Pancreas (tissue), 10 donors: Measurements from ENCODE around the gene RPL32. TPM values are rescaled to one million over a fixed set of nuclear protein-coding genes. Genes with fewer than 3 reads are reported as not detected.
A peak's percentile ranks its signal among the peaks of the same experiment; 100 is the strongest.

Experiments
- ATAC-seq, 4 donors: fragments of 200-7000 bp; cut with Tn5 transposase; one replicate each; pipeline versions ENCODE4 v1.8.0 to v1.9.1; 2020; ENCODE audit warnings: mild to moderate bottlenecking in 4 of 4, moderate library complexity in 4 of 4
- DNase-seq, 6 donors: peaks; one replicate each; pipeline ENCODE4 v3.0.0-alpha.2; 2020
- FAIRE-seq: peaks from 2 replicates; lab custom pipeline; 2012; peaks lifted over from hg19 to GRCh38; lab: Jason Lieb, UNC
- H3K27ac ChIP-seq, 4 donors: fragments of 200-600 bp; sonication (generic); 1 replicate in 3 of 4; 2 replicates in 1 of 4; pipeline versions ENCODE4 v1.5.0 to v1.8.0; 2020
- H3K27me3 ChIP-seq, 4 donors: fragments of 200-600 bp; one replicate each; pipeline ENCODE4 v1.8.0; 2021
- H3K36me3 ChIP-seq, 3 donors: fragments of 200-600 bp; sonication (generic) in 1 of 3; one replicate each; pipeline versions ENCODE4 v1.5.0 to v1.8.0; 2020 to 2021
- H3K4me1 ChIP-seq, 3 donors: fragments of 200-600 bp; one replicate each; pipeline ENCODE4 v1.8.0; 2021
- H3K4me3 ChIP-seq, 4 donors: fragments of 200-600 bp; sonication (generic) in 2 of 4; one replicate each; pipeline versions ENCODE4 v1.5.0 to v1.8.0; 2020 to 2021
- H3K9me3 ChIP-seq, 4 donors: fragments of 200-600 bp; one replicate each; pipeline ENCODE4 v1.8.0; 2021
- WGBS, 2 donors: extraction: QIAGEN DNeasy Blood & Tissue Kit; methylation state at CpG; one replicate each; pipeline ENCODE4 v1.1.7; 2013; 5-methylcytosine and 5-hydroxymethylcytosine counted together
- intact Hi-C, 3 donors: fragments of 100-400 bp; cut with DNase I; formaldehyde crosslinking; loops; one replicate each; pipeline versions ENCODE4 v1.11.1 to v1.14.2; 2022
- polyA plus RNA-seq, 2 donors: library from polyadenylated mRNA; stranded (reverse); fragments of 200-250 nt; gene quantifications; one replicate each; pipeline ENCODE4 v1.2.3, GENCODE V29; 2013
- total RNA-seq, 6 donors: library from RNA; stranded (reverse); fragmentation: NEBNext Ultra II Directional in 4 of 6; extraction: Animal tissue kit (Norgen Biotek cat#: 25700) in 4 of 6; gene quantifications; one replicate each; pipeline versions ENCODE4 v1.2.1 to v1.2.4, GENCODE V29; 2021 to 2023
- TF ChIP-seq, protein P1 (sequence below), 4 donors: fragments of 200-600 bp; sonication (generic) in 3 of 4; IDR thresholded peaks; one replicate each; pipeline versions ENCODE4 v1.5.0 to v1.8.0; 2021; ENCODE audit warnings: antibody characterized with exemption in 4 of 4
- donor health status: healthy with polysubstance abuse.
- donor health status: DM: no; HTN: no; CAD: no; lungs with moderate emphysema.
- donor health status: DM: no; HTN: no; CAD: no.
- donor health status: control.
- donor health status: control.
- donor health status: Bipolar disorder and iron deficiency.
- donor health status: DM: yes; HTN: yes; CAD: no.
- donor health status: DM: no; HTN: no; CAD: no.
- donor health status: DM: no; HTN: no; CAD: no.
- donor health status: DM: yes; HTN: yes; CAD: no.

RPL32 gene
- total and polyA plus RNA-seq, 8 donors, result 931 to 1,793 (median 1,293) TPM

- TF ChIP-seq, protein P1, sequence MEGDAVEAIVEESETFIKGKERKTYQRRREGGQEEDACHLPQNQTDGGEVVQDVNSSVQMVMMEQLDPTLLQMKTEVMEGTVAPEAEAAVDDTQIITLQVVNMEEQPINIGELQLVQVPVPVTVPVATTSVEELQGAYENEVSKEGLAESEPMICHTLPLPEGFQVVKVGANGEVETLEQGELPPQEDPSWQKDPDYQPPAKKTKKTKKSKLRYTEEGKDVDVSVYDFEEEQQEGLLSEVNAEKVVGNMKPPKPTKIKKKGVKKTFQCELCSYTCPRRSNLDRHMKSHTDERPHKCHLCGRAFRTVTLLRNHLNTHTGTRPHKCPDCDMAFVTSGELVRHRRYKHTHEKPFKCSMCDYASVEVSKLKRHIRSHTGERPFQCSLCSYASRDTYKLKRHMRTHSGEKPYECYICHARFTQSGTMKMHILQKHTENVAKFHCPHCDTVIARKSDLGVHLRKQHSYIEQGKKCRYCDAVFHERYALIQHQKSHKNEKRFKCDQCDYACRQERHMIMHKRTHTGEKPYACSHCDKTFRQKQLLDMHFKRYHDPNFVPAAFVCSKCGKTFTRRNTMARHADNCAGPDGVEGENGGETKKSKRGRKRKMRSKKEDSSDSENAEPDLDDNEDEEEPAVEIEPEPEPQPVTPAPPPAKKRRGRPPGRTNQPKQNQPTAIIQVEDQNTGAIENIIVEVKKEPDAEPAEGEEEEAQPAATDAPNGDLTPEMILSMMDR (IDR thresholded peaks at IDR 0.05), result no peak
- DNase-seq (no peak), ATAC-seq (no peak), FAIRE-seq (no peak)
- Histone ChIP-seq H3K4me1 (no peaks in the 10 kb centered on the region), H3K36me3 (peaks cover 8 to 20% (median 20%) of the 10 kb centered on the region in 3 donors), H3K27ac (no peak overlapping the region), H3K9me3 (no peaks in the 10 kb centered on the region), H3K4me3 (no peak overlapping the region), H3K27me3 (no peaks in the 10 kb centered on the region)
- 88 to 90% methylated on average over 4 of the region's 4 CpGs for WGBS, 2 donors
- intact Hi-C loops, result no loop called here
Observed at GRCh38 chr3:12829404-12829803, 12.0 kb downstream of the RPL32 start.

DNA sequence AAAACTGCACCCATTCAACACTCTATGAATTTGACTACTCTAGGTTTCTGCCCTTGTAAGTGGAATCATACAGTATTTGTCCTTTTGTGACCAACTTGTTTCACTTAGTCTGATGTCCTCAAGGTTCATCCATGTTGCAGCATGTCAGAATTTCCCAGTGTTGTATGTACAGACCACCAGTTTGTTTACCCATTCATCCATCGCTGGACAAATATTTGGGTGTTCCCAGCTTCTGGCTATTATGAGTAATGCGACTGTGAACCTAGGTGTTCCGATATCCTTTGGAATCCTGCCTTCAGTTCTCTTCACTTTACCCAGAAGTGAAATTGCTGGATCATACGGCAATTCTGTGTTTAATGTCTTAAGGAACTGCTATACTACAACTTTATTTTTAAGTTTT, 12.6 kb downstream of the RPL32 start:
- DNase-seq, result no peak
- TF ChIP-seq, protein P1 (IDR thresholded peaks at IDR 0.05), result no peak
- intact Hi-C loops, result no loop called here
- no peak for ATAC-seq
- no peak for FAIRE-seq
- no peaks in the 10 kb centered on the region for H3K27me3 ChIP-seq
- H3K27ac ChIP-seq, result no peak overlapping the region
- H3K9me3 ChIP-seq, result no peaks in the 10 kb centered on the region
- WGBS, 2 donors, result 72 to 86% methylated on average over 4 of the region's 4 CpGs
- H3K4me3 ChIP-seq, result no peak overlapping the region
- H3K4me1 ChIP-seq, result no peaks in the 10 kb centered on the region
- peaks cover 4 to 14% (median 13%) of the 10 kb centered on the region in 3 donors for H3K36me3 ChIP-seq

- Histone ChIP-seq H3K4me1 (no peaks in the 10 kb centered on the region), H3K36me3 (no peaks in the 10 kb centered on the region), H3K27me3 (no peaks in the 10 kb centered on the region), H3K9me3 (no peaks in the 10 kb centered on the region), H3K4me3 (no peak overlapping the region), H3K27ac (no peak overlapping the region)
- WGBS, 2 donors, result 84 to 85% methylated on average over 8 of the region's 8 CpGs
- no peak for FAIRE-seq
- intact Hi-C loops, result no loop called here
- DNase-seq, result no peak
- TF ChIP-seq, protein P1 (IDR thresholded peaks at IDR 0.05), result no peak
- no peak for ATAC-seq
Observed at GRCh38 chr3:12825156-12825555, 16.2 kb downstream of the RPL32 start.

GRCh38 chr3:12824299-12824698, 17.1 kb downstream of the RPL32 start:
- no peak for DNase-seq
- no peaks in the 10 kb centered on the region for H3K27me3 ChIP-seq
- WGBS, 2 donors, result 86 to 87% methylated on average over 7 of the region's 7 CpGs
- H3K4me3 ChIP-seq, result no peak overlapping the region
- no peak for ATAC-seq
- intact Hi-C loops, result no loop called here
- no peak overlapping the region for H3K27ac ChIP-seq
- FAIRE-seq, result no peak
- no peaks in the 10 kb centered on the region for H3K36me3 ChIP-seq
- TF ChIP-seq, protein P1 (IDR thresholded peaks at IDR 0.05), result no peak
- H3K9me3 ChIP-seq, result no peaks in the 10 kb centered on the region
- no peaks in the 10 kb centered on the region for H3K4me1 ChIP-seq

DNA sequence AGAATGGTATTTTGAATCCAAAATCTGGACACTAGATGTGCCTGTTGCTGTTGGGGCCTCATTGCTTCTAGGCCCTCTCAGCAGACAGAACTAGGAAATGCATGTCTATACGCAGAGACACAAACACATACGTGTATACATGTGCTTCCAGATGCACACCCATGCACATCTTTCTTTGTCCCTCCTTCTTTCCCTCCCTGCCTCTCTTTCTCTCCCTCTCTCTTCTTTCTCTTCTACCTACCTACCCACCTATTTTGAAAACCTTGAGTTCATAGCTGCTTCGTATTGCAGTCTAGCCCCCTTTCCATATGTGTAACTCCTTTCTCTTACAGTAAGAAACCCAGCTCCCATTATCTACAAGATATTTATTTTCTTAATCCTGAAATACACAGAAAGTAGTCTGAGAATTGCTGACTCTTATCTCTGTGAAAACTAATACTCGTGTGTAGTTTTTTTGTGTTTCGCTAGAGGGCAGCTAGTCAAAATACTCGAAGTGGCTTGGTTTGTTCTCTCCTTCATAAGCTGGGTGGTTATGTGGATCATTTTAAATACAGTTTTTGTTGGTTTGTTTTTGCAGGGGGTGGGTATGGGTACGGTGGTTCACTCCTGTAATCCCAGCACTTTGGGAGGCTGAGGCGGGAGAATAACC, 18.5 kb downstream of the RPL32 start:
- H3K27me3 ChIP-seq, result no peaks in the 10 kb centered on the region

More for the DNA sequence above, 18.5 kb downstream of the RPL32 start:
- no peaks in the 10 kb centered on the region for H3K36me3 ChIP-seq
- ATAC-seq, result peak in 3 of 4 donors; percentile 71 to 82 (median 74)
- FAIRE-seq, result no peak
- no peaks in the 10 kb centered on the region for H3K4me1 ChIP-seq
- no peaks in the 10 kb centered on the region for H3K9me3 ChIP-seq
- TF ChIP-seq, protein P1 (IDR thresholded peaks at IDR 0.05), result peak in 2 of 4 donors; percentile 11 to 12
- WGBS, 2 donors, result 34 to 37% methylated on average over 7 to 8 of the region's 8 CpGs
- intact Hi-C loops, result no loop called here
- H3K27ac ChIP-seq, result no peak overlapping the region
- no peak overlapping the region for H3K4me3 ChIP-seq
- DNase-seq, result no peak
